WI38 (cell line): ENCODE data around the gene IZUMO1.
"Not testable (repeated sequence)": the region's sequence is repeated elsewhere in the genome, so short reads cannot be mapped to it uniquely, and the experiment has no call there.

Source experiments
- H3K4me3 ChIP-seq: 2 replicates; pipeline ENCODE4 v1.5.1; 2011; ENCODE audit warnings: low read depth, mild to moderate bottlenecking, control low read depth, low read length
- CTCF ChIP-seq: IDR thresholded peaks from 2 replicates; pipeline ENCODE4 v1.5.1; 2012; ENCODE audit warnings: low read depth, mild to moderate bottlenecking, control low read depth, low read length

The IZUMO1 gene

GRCh38 chr19:48702701-48703100 is 44.0 kb downstream of the IZUMO1 start:
- H3K4me3 ChIP-seq = no peak overlapping the region
- no peak for TF ChIP-seq CTCF

GRCh38 chr19:48698046-48698445 is 48.7 kb downstream of the IZUMO1 start:
- no peak for TF ChIP-seq CTCF
- H3K4me3 ChIP-seq = no peak overlapping the region

GRCh38 chr19:48696353-48697010 is 50.2 kb downstream of the IZUMO1 start:
- TF ChIP-seq CTCF = no peak
- H3K4me3 ChIP-seq = no peak overlapping the region

- no peak for TF ChIP-seq CTCF
- H3K4me3 ChIP-seq = no peak within 1 kb of the TSS
Observed at GRCh38 chr19:48695743-48696352, 50.9 kb downstream of the IZUMO1 start, which contains the start of gene FUT2. Gene FUT2 (plus strand): TSS chr19:48695971. CDS start chr19:48702957, 6,986 bp downstream.

- H3K4me3 ChIP-seq = not testable (repeated sequence)
Observed at GRCh38 chr19:48693629-48694028, 53.1 kb downstream of the IZUMO1 start.
